Fibroblast of skin of left biceps (primary cell): ENCODE results near the gene SAT1.
"Not testable (repeated sequence)": the region's sequence is repeated elsewhere in the genome, so short reads cannot be mapped to it uniquely, and the experiment has no call there.

ENCODE experiments used
- DNase-seq, 2 experiments: peaks; one replicate each; pipeline ENCODE4 v3.0.0-alpha.2; 2013; ENCODE audit warnings: low read depth in 2 of 2

Gene SAT1

GRCh38 chrX:23782863-23783588 is at the start of gene SAT1:
SAT1 (plus strand) TSS chrX:23783173; CDS start chrX:23783352, 179 bp downstream.
- peak; percentile 85 to 86 for DNase-seq

- no peak for DNase-seq
Measured at GRCh38 chrX:23736030-23736429, 46.9 kb upstream of the SAT1 start.

GRCh38 chrX:23737413-23737812 is 45.6 kb upstream of the SAT1 start:
- DNase-seq = no peak

GRCh38 chrX:23742174-23742696 is 40.7 kb upstream of the SAT1 start:
- no peak for DNase-seq

GRCh38 chrX:23742697-23743622 is 40.0 kb upstream of the SAT1 start, which contains the start of gene ACOT9:
ACOT9 (minus strand) TSS chrX:23743276; CDS start chrX:23743144, 132 bp downstream.
- peak; percentile 79 for DNase-seq

- DNase-seq = not testable (repeated sequence)
Measured at GRCh38 chrX:23743623-23743971, 39.4 kb upstream of the SAT1 start.

GRCh38 chrX:23745786-23746185 is 37.2 kb upstream of the SAT1 start:
- no peak for DNase-seq

GRCh38 chrX:23749129-23749528 is 33.8 kb upstream of the SAT1 start:
- DNase-seq = no peak

GRCh38 chrX:23749576-23749975 is 33.4 kb upstream of the SAT1 start:
- no peak for DNase-seq

GRCh38 chrX:23752740-23753415 is 30.1 kb upstream of the SAT1 start:
- no peak for DNase-seq

- DNase-seq = no peak
Measured at GRCh38 chrX:23754664-23755063, 28.3 kb upstream of the SAT1 start.

- DNase-seq = no peak
Measured at GRCh38 chrX:23756165-23756564, 26.8 kb upstream of the SAT1 start.

GRCh38 chrX:23759821-23760220 is 23.2 kb upstream of the SAT1 start:
- no peak for DNase-seq

GRCh38 chrX:23764188-23764984 is 18.6 kb upstream of the SAT1 start:
- no peak for DNase-seq

GRCh38 chrX:23765449-23765848 is 17.5 kb upstream of the SAT1 start:
- DNase-seq = no peak

- DNase-seq = no peak
Measured at GRCh38 chrX:23765868-23766267, 17.1 kb upstream of the SAT1 start.

GRCh38 chrX:23766650-23767551 is 16.1 kb upstream of the SAT1 start:
- DNase-seq = no peak

- no peak for DNase-seq
Measured at GRCh38 chrX:23770142-23770541, 12.8 kb upstream of the SAT1 start.

- not testable (repeated sequence) for DNase-seq
Measured at GRCh38 chrX:23771086-23771485, 11.9 kb upstream of the SAT1 start.

GRCh38 chrX:23773601-23774175 is 9.3 kb upstream of the SAT1 start:
- DNase-seq = no peak
